ENCODE results near the gene URM1.
"Not testable (repeated sequence)": the region's sequence is repeated elsewhere in the genome, so short reads cannot be mapped to it uniquely, and the experiment has no call there.

Gene URM1

GRCh38 chr9:128409450-128409849 is 38.3 kb downstream of the URM1 start:
- no peak for DNase-seq (ENCODE audit: low spot score)

- DNase-seq (ENCODE audit: low spot score) = peak; percentile 67
Observed at GRCh38 chr9:128409978-128410377, 38.8 kb downstream of the URM1 start.

- DNase-seq (ENCODE audit: low spot score) = no peak
Observed at GRCh38 chr9:128411364-128412119, 40.4 kb downstream of the URM1 start.

DNA sequence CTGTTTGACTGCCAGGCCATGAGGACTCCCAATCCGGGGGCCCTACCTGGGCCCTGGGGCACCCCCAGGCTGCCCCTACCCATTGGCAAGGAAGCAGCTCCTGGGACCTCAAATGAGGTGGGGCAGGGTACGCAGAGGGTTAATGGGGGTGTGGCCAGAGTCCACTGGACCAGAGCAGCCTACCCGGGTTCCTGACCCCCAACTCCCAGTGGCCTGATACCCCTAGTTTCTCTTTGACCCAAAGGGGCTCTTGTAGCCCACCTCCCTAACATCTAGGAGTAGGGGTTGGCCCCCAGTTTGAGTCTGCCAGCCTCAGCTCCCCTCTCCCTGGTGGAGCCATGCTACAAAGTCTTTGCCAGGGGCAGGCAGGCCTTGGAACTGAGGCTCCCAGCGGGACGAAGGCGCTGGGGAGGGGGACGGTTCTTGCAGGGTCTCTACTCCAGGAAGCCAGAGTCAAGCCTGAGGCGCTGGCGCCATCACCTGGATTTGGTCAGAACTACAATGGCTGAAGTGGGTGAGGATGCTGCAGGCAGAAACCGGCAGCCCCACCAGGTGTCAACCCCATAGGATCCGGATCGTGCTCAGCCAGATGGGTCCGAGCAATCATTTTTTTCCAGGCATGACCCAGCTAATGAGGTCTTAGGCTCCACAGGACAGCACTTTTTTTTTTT is 41.1 kb downstream of the URM1 start:
- DNase-seq (ENCODE audit: low spot score) = peak; percentile 46

DNA sequence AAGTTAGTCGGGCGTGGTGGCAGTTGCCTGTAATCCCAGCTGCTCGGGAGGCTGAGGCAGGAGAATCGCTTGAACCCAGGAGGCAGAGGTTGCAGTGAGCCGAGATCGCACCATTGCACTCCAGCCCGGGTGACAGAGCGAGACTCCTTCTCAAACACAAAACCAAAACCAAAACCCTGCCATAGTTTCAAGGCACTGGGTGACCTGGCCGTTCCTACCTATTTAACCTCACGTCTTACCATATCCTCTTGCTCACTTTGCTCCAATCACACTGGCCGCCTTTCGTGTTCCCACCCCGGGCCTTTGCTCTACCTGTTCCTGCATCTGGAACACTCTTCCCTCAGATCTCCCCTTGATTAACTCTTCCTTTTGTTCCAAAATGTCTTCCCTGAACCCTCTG is 42.6 kb downstream of the URM1 start:
- DNase-seq (ENCODE audit: low spot score) = not testable (repeated sequence)

DNA sequence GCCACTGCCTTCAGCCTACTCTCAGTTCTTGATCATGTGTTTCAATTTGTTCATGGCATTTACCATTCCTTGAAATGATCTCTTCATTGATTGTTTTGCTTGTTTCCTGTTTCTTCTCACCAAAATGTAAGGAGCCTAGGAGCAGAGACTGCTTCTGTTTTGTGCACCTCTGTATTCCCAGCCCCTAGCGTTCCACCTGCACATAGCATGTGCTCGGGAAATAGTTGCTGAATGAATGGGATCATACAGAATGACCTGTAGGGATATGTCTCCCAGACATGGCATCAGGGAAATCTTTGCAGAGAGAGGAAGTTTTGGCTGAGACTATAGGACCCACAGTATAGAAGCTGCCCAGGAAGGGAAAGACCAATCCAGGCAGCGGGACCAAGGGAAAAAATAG is 43.3 kb downstream of the URM1 start:
- DNase-seq (ENCODE audit: low spot score) = no peak

DNA sequence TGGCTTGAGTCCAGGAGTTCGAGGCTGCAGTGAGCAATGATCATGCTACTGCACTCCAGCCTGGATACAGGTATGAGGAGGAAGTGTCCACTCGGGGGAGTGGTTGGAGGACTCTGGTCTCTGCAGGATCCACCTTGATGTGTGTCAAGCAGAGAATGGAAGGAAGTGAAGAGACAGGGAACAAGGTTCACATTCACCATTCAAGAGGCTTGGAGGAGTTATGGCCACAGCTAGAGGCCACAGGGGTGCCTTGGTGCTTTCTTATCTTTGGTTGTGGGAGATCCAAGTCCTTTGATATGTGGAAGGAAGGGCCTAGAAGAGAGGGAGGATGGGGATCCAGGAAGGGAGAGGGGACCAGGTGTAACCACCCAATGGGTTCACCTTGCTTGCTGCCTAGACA is 44.1 kb downstream of the URM1 start:
- DNase-seq (ENCODE audit: low spot score) = no peak

- DNase-seq (ENCODE audit: low spot score) = no peak
Observed at GRCh38 chr9:128416014-128416413, 44.8 kb downstream of the URM1 start.

DNA sequence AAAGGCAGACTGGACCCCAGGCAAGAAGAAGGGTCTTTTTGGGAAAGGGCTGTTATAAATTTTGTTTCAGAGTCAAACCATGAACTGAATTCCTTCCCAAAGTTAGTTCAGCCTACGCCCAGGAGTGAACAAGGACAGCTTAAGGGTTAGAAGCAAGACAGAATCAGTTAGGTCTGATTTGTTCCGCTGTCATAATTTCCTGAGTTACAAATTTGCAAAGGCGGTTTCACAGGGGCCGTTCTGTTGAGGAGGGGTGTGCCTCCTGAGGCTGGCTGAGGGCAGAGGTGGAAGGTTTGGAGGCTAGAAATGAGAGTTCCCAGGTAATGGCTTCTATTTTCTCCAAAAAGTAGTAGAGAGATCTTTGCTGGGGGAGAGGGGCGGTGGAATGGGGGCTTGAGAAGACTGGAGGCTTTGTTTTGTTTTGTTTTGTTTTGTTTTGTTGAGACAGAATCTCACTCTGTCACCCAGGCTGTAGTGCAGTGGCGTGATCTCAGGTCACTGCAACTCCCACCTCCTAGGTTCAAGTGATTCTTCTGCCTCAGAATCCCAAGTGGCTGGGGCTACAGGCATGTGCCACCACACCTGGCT is 45.4 kb downstream of the URM1 start:
- no peak for DNase-seq (ENCODE audit: low spot score)

DNA sequence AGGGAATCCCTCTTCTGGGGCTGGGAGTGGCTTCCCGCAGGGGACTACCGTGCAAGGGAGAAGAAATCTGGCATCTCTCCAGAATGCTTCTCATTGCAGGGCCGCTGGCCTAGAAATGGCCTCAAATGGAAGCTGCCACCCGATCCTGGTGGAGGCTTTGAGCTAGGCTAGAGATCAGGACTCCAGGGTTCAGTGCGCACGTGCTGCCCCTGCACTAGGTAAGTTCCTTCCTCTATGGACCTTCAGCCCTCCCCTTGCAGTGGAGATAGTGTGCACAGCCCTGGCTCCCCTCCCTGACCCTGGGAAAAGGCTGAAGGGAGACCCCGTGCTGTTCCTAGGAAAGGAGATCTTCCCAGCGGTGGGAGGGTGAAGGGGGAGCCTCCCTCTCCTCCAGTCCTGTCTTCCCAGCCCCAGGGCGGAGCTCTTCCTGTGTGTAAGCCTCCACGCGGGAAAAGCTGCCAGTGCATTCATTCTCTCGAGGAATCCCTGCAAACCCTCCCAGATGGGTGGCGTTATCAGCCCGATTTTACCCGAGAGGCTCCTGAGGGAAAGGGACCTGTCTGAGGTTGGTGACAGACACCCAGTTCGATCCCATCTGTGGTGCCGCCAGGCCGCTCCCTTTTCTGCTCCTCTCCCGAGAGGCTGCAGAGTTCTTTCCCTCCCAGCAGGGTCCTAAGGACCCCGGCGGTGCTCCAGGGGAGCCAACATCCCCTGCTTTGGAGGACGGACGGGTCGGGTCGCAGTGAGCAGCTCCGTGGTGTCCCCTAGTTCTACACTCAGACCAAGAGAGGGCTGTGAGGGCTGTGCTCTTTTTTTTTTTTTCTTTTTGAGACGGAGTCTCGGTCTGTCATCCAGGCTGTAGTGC is 48.1 kb downstream of the URM1 start:
- DNase-seq (ENCODE audit: low spot score) = no peak

DNA sequence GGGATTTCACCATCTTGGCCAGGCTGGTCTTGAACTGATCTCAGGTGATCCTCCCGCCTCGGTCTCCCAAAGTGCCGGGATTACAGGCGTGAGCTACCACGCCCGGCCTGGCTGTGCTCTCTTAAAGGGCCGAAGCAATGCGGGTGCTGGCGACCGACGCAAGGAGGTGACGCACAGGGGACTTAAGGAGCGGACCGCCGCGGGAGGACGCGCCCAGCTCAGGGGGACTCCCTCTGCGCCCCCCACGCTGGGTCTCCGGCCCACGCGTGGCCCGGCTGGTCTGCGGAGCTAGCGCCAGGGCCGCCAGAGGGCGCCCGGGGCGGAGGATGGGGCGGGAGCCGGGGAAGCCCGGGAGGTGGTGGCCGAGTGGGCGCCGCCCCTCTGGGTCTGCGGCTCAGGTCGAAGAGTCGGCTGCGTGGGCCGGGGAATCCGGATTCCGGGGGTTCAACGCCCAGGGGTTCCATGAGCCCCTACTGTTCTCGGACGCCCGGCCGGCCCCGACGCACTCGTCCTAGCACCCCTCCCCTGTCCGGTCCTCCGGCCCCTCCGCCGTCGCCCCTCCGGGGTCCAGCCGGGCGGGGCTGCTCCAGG is 49.0 kb downstream of the URM1 start:
- peak; percentile 94 for DNase-seq (ENCODE audit: low spot score)

GRCh38 chr9:128420651-128421481 is 49.7 kb downstream of the URM1 start, which contains the start of gene CERCAM:
Gene CERCAM (plus strand): TSS chr9:128420857. CDS start chr9:128420878, 21 bp downstream.
- DNase-seq (ENCODE audit: low spot score) = peak; percentile 95

- DNase-seq (ENCODE audit: low spot score) = peak; percentile 85
Observed at GRCh38 chr9:128421482-128421996, 50.4 kb downstream of the URM1 start.

- not testable (repeated sequence) for DNase-seq (ENCODE audit: low spot score)
Observed at GRCh38 chr9:128422022-128422782, 51.0 kb downstream of the URM1 start.

DNA sequence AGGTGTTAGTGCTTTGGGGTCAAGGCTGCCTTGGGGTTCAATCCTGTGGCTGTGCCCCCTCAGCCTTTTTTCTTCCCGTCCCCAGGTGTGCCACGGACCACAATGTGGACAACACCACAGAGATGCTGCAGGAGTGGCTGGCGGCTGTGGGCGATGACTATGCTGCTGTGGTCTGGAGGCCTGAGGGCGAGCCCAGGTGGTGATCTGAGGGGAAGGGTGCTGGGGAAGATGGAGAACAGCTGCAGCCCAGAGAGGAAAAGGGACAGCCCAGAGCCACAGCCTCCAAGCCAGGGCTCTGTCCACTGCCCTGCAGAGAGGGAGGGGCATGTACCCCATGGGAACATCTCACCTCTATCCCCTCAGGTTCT is 51.6 kb downstream of the URM1 start:
- DNase-seq (ENCODE audit: low spot score) = no peak

GRCh38 chr9:128423356-128423755 is 52.2 kb downstream of the URM1 start:
- DNase-seq (ENCODE audit: low spot score) = not testable (repeated sequence)

DNA sequence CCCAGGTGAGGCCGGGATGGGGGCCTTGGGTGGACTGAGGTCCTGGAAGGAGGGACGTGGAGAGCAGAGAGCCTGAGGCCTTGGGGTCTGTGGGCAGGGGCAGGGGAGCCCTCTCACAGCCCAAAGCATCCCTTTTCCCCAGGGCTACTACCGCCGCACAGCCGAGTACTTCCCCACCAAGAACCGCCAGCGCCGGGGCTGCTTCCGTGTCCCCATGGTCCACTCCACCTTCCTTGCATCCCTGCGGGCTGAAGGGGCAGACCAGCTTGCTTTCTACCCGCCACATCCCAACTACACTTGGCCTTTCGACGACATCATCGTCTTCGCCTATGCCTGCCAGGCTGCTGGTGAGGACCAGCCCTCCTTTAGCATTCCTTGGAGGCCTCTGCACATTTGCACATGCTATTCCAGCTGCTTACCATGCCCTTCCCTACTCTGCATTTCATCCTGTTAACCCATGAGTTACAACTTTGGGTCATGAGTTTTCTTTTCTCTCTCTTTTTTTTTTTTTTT is 53.1 kb downstream of the URM1 start:
- no peak for DNase-seq (ENCODE audit: low spot score)

DNA sequence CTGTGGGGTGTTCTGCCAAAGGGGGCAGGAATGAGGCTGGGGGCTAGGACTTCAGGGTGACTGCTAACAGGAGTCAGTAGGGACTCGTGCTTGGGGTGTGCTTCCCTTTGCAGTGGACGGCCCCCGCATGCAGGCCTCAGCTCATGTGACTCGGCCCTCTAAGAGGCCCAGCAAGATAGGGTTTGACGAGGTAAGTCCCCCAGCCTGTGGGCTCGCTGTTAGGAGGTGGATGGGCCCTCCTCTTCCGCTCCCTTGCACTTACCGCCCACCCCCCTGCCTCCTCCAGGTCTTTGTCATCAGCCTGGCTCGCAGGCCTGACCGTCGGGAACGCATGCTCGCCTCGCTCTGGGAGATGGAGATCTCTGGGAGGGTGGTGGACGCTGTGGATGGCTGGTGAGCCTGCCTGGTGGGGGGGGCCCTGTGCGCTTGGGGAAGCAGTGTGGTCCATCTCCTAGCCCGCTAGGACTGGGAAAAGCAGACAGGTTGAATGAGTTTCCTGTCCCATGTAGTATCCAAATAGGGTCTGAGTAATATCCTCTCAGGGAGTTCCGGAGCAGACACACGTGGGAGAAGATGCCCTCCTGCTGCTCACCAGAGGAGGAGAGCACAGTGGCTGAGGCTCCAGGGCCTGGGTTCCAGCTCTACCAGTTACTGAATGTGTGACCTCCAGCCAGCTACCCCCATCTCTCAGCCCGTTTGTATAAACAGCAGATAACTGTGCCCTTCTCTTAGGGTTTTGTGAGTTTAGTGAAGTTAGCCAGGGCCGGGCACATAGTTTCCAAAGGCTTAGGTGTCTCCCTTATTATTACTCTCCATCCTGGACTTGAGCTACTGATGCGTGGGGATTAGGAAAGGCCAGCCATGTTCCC is 57.7 kb downstream of the URM1 start:
- DNase-seq (ENCODE audit: low spot score) = no peak
